ENCODE data around the gene METTL2B.

DNA sequence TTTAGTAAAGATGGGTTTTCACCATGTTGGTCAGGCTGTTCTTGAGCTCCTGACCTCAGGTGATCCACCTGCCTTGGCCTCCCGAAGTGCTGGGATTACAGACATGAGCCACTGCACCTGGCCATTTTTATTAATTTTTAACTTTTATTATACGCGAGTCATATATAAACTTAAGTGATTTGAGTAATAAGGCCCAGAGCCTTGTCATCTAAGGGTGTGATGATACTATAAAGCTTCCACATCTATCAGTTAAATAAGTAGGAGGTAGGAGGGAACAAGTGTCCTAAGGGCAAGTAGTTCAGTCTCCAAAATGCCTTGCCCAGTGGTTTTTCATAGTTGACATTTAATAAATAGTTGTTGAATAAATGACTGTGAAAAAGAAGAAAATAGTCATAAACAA is 34.2 kb upstream of the METTL2B start:
- TF ChIP-seq POLR2A (IDR thresholded peaks at IDR 0.05; ENCODE audit: low read length) (no peak), GATA1 (IDR thresholded peaks at IDR 0.05; ENCODE audit: low read depth, low read length) (no peak)

All from erythroblast (primary cell).